HG03103 (cell line): ENCODE results near the gene KRTAP10-11.
"Not testable (repeated sequence)": the region's sequence is repeated elsewhere in the genome, so short reads cannot be mapped to it uniquely, and the experiment has no call there.

Experiments used
- ATAC-seq: cut with Tn5 transposase; IDR thresholded peaks from one replicate; pipeline ENCODE4 v1.9.1; 2021; ENCODE audit warnings: low read depth; ENCODE audit not compliant: unreplicated experiment

The KRTAP10-11 gene

GRCh38 chr21:44614961-44615391 is 31.2 kb upstream of the KRTAP10-11 start:
- ATAC-seq: no peak

- no peak for ATAC-seq
Measured at GRCh38 chr21:44615466-44615865, 30.7 kb upstream of the KRTAP10-11 start.

GRCh38 chr21:44615911-44616590 is 30.2 kb upstream of the KRTAP10-11 start:
- ATAC-seq: no peak

- no peak for ATAC-seq
Measured at GRCh38 chr21:44616591-44616926, 29.7 kb upstream of the KRTAP10-11 start.

- ATAC-seq: no peak
Measured at GRCh38 chr21:44617071-44617501, 29.1 kb upstream of the KRTAP10-11 start.

- ATAC-seq: no peak
Measured at GRCh38 chr21:44618504-44618903, 27.7 kb upstream of the KRTAP10-11 start.

GRCh38 chr21:44618909-44619308 is 27.3 kb upstream of the KRTAP10-11 start:
- ATAC-seq: no peak

- no peak for ATAC-seq
Measured at GRCh38 chr21:44619886-44620285, 26.3 kb upstream of the KRTAP10-11 start.

GRCh38 chr21:44623575-44623974 is 22.6 kb upstream of the KRTAP10-11 start:
- no peak for ATAC-seq

- no peak for ATAC-seq
Measured at GRCh38 chr21:44625756-44626155, 20.5 kb upstream of the KRTAP10-11 start.

- ATAC-seq: no peak
Measured at GRCh38 chr21:44626262-44626661, 20.0 kb upstream of the KRTAP10-11 start.

GRCh38 chr21:44626673-44627143 is 19.5 kb upstream of the KRTAP10-11 start, which contains the start of gene KRTAP10-9:
Gene KRTAP10-9, plus strand, starts transcription at chr21:44627093. Its CDS starts 79 bp downstream, at chr21:44627172.
- no peak for ATAC-seq

- ATAC-seq: not testable (repeated sequence)
Measured at GRCh38 chr21:44627181-44627822, 18.9 kb upstream of the KRTAP10-11 start.

- ATAC-seq: not testable (repeated sequence)
Measured at GRCh38 chr21:44627831-44628233, 18.4 kb upstream of the KRTAP10-11 start.

- no peak for ATAC-seq
Measured at GRCh38 chr21:44628707-44629391, 17.4 kb upstream of the KRTAP10-11 start.

- ATAC-seq: no peak
Measured at GRCh38 chr21:44630440-44630839, 15.8 kb upstream of the KRTAP10-11 start.

- ATAC-seq: no peak
Measured at GRCh38 chr21:44632067-44632466, 14.1 kb upstream of the KRTAP10-11 start.

GRCh38 chr21:44636209-44637017 is 9.8 kb upstream of the KRTAP10-11 start:
- ATAC-seq: no peak

GRCh38 chr21:44637018-44637850 is 9.0 kb upstream of the KRTAP10-11 start, which contains the start of gene KRTAP10-10:
Gene KRTAP10-10, plus strand, starts transcription at chr21:44637356. Its CDS starts 62 bp downstream, at chr21:44637418.
- no peak for ATAC-seq
